Spleen (tissue), 7 donors: ENCODE measurements around the gene HOXC10.

Experiments
- POLR2A ChIP-seq, 3 donors: fragments of 450-650 bp; IDR thresholded peaks; one replicate each; pipeline ENCODE4 v1.5.1; 2017; ENCODE audit warnings: antibody characterized with exemption in 3 of 3, mild to moderate bottlenecking in 1 of 3
- POLR2AphosphoS5 ChIP-seq, 3 donors: sonication (generic); formaldehyde crosslinking; IDR thresholded peaks; one replicate each; pipeline ENCODE4 v1.5.1; 2017; ENCODE audit warnings: antibody characterized with exemption in 3 of 3
- TF ChIP-seq, protein P1 (sequence below), 11 experiments: fragments of 200-600 bp in 7 of 11; fragments of 450-650 bp in 4 of 11; sonication (generic) in 4 of 11; IDR thresholded peaks in 8 of 11; conservative IDR thresholded peaks in 3 of 11; 1 replicate in 7 of 11; 2 replicates in 4 of 11; pipeline versions ENCODE4 v1.4.0 to v1.8.0; 2016 to 2021; ENCODE audit warnings: antibody characterized with exemption in 11 of 11, inconsistent platforms in 4 of 11, mild to moderate bottlenecking in 1 of 11
- donor health status: DM: no; HTN: no; CAD: no; lungs with moderate emphysema.
- donor health status: DM: no; HTN: no; CAD: no.
- donor health status: DM: no; HTN: no; CAD: no.

DNA sequence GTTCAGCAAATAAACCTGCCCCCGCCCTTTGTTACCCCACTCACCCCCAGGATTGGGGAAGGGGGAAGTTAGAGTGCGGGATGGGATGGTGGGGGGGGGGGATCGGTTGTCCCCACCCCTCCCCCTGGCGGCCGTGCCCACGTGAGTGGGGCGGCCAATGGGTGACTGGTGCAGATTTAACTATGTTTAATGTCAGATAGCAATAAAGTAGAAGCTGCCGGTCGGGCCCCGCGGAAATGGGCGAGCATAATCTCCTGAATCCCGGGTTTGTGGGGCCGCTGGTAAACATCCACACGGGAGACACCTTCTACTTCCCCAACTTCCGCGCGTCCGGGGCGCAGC, 30.3 kb upstream of the HOXC10 start, which contains the start of gene HOXC12:
- TF ChIP-seq, protein P1, sequence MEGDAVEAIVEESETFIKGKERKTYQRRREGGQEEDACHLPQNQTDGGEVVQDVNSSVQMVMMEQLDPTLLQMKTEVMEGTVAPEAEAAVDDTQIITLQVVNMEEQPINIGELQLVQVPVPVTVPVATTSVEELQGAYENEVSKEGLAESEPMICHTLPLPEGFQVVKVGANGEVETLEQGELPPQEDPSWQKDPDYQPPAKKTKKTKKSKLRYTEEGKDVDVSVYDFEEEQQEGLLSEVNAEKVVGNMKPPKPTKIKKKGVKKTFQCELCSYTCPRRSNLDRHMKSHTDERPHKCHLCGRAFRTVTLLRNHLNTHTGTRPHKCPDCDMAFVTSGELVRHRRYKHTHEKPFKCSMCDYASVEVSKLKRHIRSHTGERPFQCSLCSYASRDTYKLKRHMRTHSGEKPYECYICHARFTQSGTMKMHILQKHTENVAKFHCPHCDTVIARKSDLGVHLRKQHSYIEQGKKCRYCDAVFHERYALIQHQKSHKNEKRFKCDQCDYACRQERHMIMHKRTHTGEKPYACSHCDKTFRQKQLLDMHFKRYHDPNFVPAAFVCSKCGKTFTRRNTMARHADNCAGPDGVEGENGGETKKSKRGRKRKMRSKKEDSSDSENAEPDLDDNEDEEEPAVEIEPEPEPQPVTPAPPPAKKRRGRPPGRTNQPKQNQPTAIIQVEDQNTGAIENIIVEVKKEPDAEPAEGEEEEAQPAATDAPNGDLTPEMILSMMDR (IDR thresholded peaks at IDR 0.05 in 8 of 11, conservative IDR thresholded peaks at IDR 0.05 in 3 of 11): no peak
- TF ChIP-seq POLR2A (IDR thresholded peaks at IDR 0.05): no peak
- no peak for TF ChIP-seq POLR2AphosphoS5 (IDR thresholded peaks at IDR 0.05)
